ENCODE results near the gene DUSP2. TPM values are rescaled to one million over a fixed set of nuclear protein-coding genes. Genes with fewer than 3 reads are reported as not detected.

Gene DUSP2
- total RNA-seq, 2 donors from 2014 or later, result 8.5 to 22.2 TPM

- no peaks in the 10 kb centered on the region for H3K27me3 ChIP-seq (replicated peaks; ENCODE audit: insufficient read depth)
- no peak overlapping the region for H3K27ac ChIP-seq
- H3K36me3 ChIP-seq, result no peaks in the 10 kb centered on the region
- DNase-seq (ENCODE audit: low spot score), result no peak
- no peak for TF ChIP-seq CTCF (IDR thresholded peaks at IDR 0.05)
- no peak overlapping the region for H3K4me3 ChIP-seq
- peaks cover 21 to 40% of the 10 kb centered on the region in 2 donors for H3K4me1 ChIP-seq (ENCODE audit: control insufficient read depth in 1 of 2, low read depth in 2 of 2)
- no peak for ATAC-seq (ENCODE audit: insufficient number of reproducible peaks, low FRiP score, low read depth)
- no peaks in the 10 kb centered on the region for H3K9me3 ChIP-seq
Measured at GRCh38 chr2:96150007-96150640, 4.9 kb upstream of the DUSP2 start.

GRCh38 chr2:96148410-96149217 lies 3.4 kb upstream of the DUSP2 start:
- Histone ChIP-seq H3K4me1 (ENCODE audit: control insufficient read depth in 1 of 2, low read depth in 2 of 2) (peaks cover 21 to 52% of the 10 kb centered on the region in 2 donors), H3K4me3 (no peak overlapping the region), H3K36me3 (no peaks in the 10 kb centered on the region), H3K27ac (peak overlapping the region; percentile 69 to 73), H3K9me3 (no peaks in the 10 kb centered on the region), H3K27me3 (replicated peaks; ENCODE audit: insufficient read depth) (no peaks in the 10 kb centered on the region)
- no peak for TF ChIP-seq CTCF (IDR thresholded peaks at IDR 0.05)
- ATAC-seq (ENCODE audit: insufficient number of reproducible peaks, low FRiP score, low read depth), result peak; percentile 45
- peak; percentile 67 for DNase-seq (ENCODE audit: low spot score)

- no peaks in the 10 kb centered on the region for H3K36me3 ChIP-seq
- no peaks in the 10 kb centered on the region for H3K27me3 ChIP-seq (replicated peaks; ENCODE audit: insufficient read depth)
- no peak for TF ChIP-seq CTCF (IDR thresholded peaks at IDR 0.05)
- DNase-seq (ENCODE audit: low spot score) (peak; percentile 1), ATAC-seq (ENCODE audit: insufficient number of reproducible peaks, low FRiP score, low read depth) (no peak)
- no peaks in the 10 kb centered on the region for H3K9me3 ChIP-seq
- peak overlapping the region; percentile 69 to 73 for H3K27ac ChIP-seq
- H3K4me1 ChIP-seq (ENCODE audit: control insufficient read depth in 1 of 2, low read depth in 2 of 2), result peaks cover 21 to 57% of the 10 kb centered on the region in 2 donors
- H3K4me3 ChIP-seq, result no peak overlapping the region
Measured at GRCh38 chr2:96147593-96148201, 2.5 kb upstream of the DUSP2 start.

- ATAC-seq (ENCODE audit: insufficient number of reproducible peaks, low FRiP score, low read depth) (peak; percentile 11), DNase-seq (ENCODE audit: low spot score) (peak; percentile 1)
- peak overlapping the region; percentile 69 to 73 for H3K27ac ChIP-seq
- no peaks in the 10 kb centered on the region for H3K9me3 ChIP-seq
- H3K27me3 ChIP-seq (replicated peaks; ENCODE audit: insufficient read depth), result no peaks in the 10 kb centered on the region
- H3K4me3 ChIP-seq, result peak overlapping the region; percentile 77
- no peaks in the 10 kb centered on the region for H3K36me3 ChIP-seq
- no peak for TF ChIP-seq CTCF (IDR thresholded peaks at IDR 0.05)
- peaks cover 21 to 57% of the 10 kb centered on the region in 2 donors for H3K4me1 ChIP-seq (ENCODE audit: control insufficient read depth in 1 of 2, low read depth in 2 of 2)
Measured at GRCh38 chr2:96146881-96147592, 1.8 kb upstream of the DUSP2 start.

All from thoracic aorta (tissue), 2 donors.